Stimulated activated memory B cell treated with anti-CD40 and anti-IgM and Interleukin-4, amounts not matched to agents 10 μg/mL and 1 μg/mL and 100 μg/mL, for 72 hours (primary cell): ENCODE results near the gene HIPK2.

Source experiments
- ATAC-seq: fragments of 150-1000 bp; cut with Tn5 transposase; 2 replicates; pipeline ENCODE4 v1.10.0; 2021
- H3K27ac Mint-ChIP-seq: one replicate; pipeline ENCODE4 v1.8.0; 2022; ENCODE audit warnings: mild to moderate bottlenecking, mixed read lengths
- H3K27me3 Mint-ChIP-seq: one replicate; pipeline ENCODE4 v1.8.0; 2022; ENCODE audit warnings: mixed read lengths
- H3K36me3 Mint-ChIP-seq: one replicate; pipeline ENCODE4 v1.8.0; 2022; ENCODE audit warnings: mixed read lengths
- H3K4me1 Mint-ChIP-seq: one replicate; pipeline ENCODE4 v1.8.0; 2022; ENCODE audit warnings: mixed read lengths
- H3K4me3 Mint-ChIP-seq: one replicate; pipeline ENCODE4 v1.8.0; 2022; ENCODE audit warnings: mild to moderate bottlenecking, moderate library complexity, mixed read lengths
- H3K9me3 Mint-ChIP-seq: one replicate; pipeline ENCODE4 v1.8.0; 2022; ENCODE audit warnings: mixed read lengths

HIPK2 gene

GRCh38 chr7:139749545-139749944 is 28.3 kb downstream of the HIPK2 start:
- peaks cover 77% of the 10 kb centered on the region for H3K4me1 Mint-ChIP-seq
- no peaks in the 10 kb centered on the region for H3K9me3 Mint-ChIP-seq
- H3K4me3 Mint-ChIP-seq = no peak overlapping the region
- no peak for ATAC-seq
- no peaks in the 10 kb centered on the region for H3K27me3 Mint-ChIP-seq
- H3K36me3 Mint-ChIP-seq = peaks cover 5% of the 10 kb centered on the region
- H3K27ac Mint-ChIP-seq = no peak overlapping the region

DNA sequence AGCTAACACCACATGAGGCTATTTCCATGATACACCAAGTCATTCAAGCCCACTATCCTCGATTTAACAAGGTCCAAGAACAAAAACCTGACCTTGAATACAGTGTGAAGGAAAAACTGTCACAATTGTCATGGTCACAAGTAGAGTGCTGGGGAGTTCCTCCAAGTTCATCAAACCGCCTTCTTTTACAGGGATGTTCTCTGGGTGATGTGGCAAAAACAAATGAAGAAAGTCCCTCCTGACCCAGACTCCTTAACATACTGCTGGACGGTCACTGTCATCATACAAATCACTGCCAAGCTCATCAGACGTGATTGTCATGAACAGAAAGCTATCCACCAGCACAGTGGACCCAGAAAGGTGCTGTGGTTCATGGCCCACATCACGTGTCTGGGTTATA is 28.9 kb downstream of the HIPK2 start:
- Mint-ChIP-seq H3K36me3 (no peaks in the 10 kb centered on the region), H3K27me3 (no peaks in the 10 kb centered on the region), H3K4me3 (no peak overlapping the region), H3K4me1 (peaks cover 77% of the 10 kb centered on the region), H3K27ac (peak overlapping the region; percentile 46), H3K9me3 (no peaks in the 10 kb centered on the region)
- no peak for ATAC-seq

DNA sequence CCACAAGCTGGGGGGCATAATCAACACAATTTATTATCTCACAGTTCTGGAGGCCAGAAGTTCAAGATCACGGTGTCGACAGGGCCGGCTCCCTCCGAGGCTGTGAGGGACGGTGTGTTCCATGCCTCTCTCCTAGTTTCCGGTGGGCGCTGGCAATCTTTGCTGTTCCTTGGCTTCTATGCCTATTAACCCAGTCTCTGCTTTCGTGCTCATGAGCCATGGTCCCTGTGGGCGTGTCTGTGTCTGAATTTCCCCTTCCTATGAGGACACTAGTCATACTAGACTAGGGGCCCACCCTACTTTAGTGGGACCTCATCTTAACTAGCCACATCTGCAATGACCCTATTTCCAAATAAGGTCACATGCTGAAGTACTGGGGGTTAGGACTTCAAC is 29.4 kb downstream of the HIPK2 start:
- peaks cover 77% of the 10 kb centered on the region for H3K4me1 Mint-ChIP-seq

DNA sequence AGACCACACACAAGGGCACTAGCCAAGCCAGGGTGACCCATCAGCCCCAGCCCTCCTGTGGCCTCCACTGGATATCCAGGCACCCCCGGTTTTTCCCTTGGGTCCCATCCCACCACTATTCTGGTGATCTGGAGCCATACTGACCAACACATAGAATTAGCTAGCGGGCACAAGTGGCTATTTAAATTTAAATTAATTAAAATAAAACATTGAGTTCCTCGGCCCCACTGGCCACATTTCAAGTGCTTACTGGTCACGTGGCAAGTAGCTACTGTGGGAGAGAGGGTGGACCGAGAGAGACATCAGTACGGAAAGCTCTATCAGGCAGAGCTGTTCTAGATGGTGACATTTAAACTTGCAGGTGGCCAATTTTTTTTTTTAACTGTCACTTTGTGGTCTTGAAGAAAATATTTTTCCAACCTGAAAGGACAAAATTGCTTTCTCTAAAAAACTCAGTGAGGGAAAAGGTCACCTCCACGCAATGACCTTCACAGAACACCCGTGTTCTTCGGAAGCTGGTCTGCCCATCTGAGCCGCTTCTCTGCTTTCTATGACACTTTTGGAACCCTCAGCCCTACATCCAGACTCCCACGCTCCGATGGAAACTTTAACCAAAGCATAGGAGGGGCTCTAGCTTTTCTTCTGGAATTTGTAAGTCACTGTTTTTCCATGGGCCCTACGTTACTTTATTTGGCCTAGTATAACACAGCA is 30.0 kb downstream of the HIPK2 start:
- peak; percentile 58 for ATAC-seq
- Mint-ChIP-seq H3K4me3 (no peak overlapping the region), H3K9me3 (no peaks in the 10 kb centered on the region), H3K36me3 (no peaks in the 10 kb centered on the region), H3K27me3 (no peaks in the 10 kb centered on the region), H3K4me1 (peaks cover 74% of the 10 kb centered on the region), H3K27ac (peak overlapping the region; percentile 46)

More for the DNA sequence above, 29.4 kb downstream of the HIPK2 start:
- H3K27me3 Mint-ChIP-seq = no peaks in the 10 kb centered on the region
- no peak overlapping the region for H3K4me3 Mint-ChIP-seq
- no peaks in the 10 kb centered on the region for H3K9me3 Mint-ChIP-seq
- H3K27ac Mint-ChIP-seq = peak overlapping the region; percentile 46
- no peaks in the 10 kb centered on the region for H3K36me3 Mint-ChIP-seq
- peak; percentile 51 for ATAC-seq

GRCh38 chr7:139746652-139747051 is 31.1 kb downstream of the HIPK2 start:
- no peaks in the 10 kb centered on the region for H3K27me3 Mint-ChIP-seq
- peak overlapping the region; percentile 46 for H3K27ac Mint-ChIP-seq
- ATAC-seq = no peak
- H3K4me1 Mint-ChIP-seq = peaks cover 66% of the 10 kb centered on the region
- no peaks in the 10 kb centered on the region for H3K9me3 Mint-ChIP-seq
- no peak overlapping the region for H3K4me3 Mint-ChIP-seq
- H3K36me3 Mint-ChIP-seq = peaks cover 2% of the 10 kb centered on the region

- Mint-ChIP-seq H3K36me3 (peaks cover 10% of the 10 kb centered on the region), H3K4me3 (no peak overlapping the region), H3K4me1 (peaks cover 69% of the 10 kb centered on the region), H3K27me3 (no peaks in the 10 kb centered on the region), H3K27ac (no peak overlapping the region), H3K9me3 (no peaks in the 10 kb centered on the region)
- no peak for ATAC-seq
These were observed 32.1 kb downstream of the HIPK2 start for GRCh38 chr7:139745678-139746143.

DNA sequence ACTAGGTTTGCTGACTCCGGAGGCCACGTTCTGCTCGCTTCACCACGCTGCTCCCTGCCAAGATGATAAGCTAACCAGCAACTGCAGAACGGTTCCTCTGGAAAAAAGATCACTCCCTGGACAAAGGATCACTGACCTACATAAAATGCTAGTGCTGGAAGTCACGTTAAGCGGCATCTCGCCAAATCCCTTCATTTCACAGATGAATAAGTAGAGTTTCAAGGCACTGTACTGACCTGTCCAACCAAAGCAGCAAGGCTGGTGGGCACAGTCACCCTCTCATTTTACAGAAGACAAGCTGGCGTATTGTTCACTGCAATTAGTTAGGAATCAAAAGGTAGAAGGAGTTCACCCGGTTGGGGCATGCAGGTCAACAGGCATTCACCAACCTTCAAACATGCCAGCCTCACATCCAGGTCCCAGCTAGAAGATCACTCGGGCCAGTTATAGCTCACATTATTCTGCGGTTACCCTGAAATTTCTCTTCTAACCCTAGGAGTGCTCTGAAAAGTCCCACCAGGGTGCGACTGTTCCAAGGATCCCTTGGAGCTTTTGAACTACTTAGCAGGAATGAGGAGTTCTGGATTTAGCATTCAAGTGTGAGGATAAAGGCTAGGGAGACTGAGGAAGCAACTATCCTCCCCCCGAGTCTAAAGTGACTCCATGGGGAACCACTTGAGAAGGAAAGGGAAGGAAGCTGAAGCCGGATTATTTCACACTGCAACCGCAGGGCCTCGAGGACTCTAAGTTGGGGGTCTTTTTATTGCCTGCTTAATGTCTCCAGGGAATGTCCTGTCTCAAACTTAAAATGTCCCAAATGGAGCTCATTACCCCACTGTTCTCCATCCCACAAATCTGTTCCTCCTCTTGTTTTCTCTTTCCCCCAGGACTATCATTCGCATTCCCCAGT is 32.8 kb downstream of the HIPK2 start:
- Mint-ChIP-seq H3K9me3 (no peaks in the 10 kb centered on the region), H3K4me1 (peaks cover 68% of the 10 kb centered on the region), H3K27me3 (no peaks in the 10 kb centered on the region), H3K4me3 (no peak overlapping the region), H3K36me3 (peaks cover 16% of the 10 kb centered on the region), H3K27ac (no peak overlapping the region)
- no peak for ATAC-seq

GRCh38 chr7:139743967-139744767 is 33.6 kb downstream of the HIPK2 start:
- Mint-ChIP-seq H3K4me1 (peaks cover 60% of the 10 kb centered on the region), H3K36me3 (peaks cover 16% of the 10 kb centered on the region), H3K27me3 (no peaks in the 10 kb centered on the region), H3K27ac (no peak overlapping the region), H3K9me3 (no peaks in the 10 kb centered on the region), H3K4me3 (no peak overlapping the region)
- ATAC-seq = no peak

DNA sequence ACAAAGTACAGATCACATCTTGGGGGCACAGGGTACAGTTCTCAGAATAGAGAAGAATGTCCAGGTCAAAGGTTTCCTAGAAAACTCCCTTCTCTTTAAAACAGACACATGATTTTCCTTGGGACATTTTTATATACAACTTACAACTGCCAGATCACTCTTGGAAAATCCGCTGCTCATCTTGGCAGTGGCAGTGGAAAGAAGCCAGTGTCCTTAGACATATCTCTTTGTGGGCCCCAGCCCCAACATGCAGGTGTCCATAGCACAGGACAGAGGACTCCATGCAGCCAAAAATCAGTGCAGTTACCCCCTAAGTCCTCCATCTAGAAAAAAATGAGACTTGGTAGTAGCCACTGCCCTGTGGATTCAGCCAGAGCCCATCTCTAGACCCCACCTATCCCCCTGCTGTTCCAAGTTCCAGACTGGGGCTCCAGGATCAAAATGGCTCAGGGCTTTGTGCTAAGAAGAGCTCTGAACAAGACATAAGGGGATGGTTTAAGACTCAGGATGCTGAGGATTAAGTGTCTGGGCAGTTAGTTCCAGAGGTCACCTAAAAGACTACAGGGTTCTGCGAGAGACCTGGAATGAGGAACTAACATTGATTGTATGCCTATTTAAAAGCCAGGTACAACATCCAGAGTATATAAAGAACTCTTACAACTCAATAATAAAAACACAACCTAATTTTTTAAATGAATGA is 34.4 kb downstream of the HIPK2 start:
- no peak overlapping the region for H3K4me3 Mint-ChIP-seq
- H3K27ac Mint-ChIP-seq = peak overlapping the region; percentile 10
- no peaks in the 10 kb centered on the region for H3K9me3 Mint-ChIP-seq
- H3K36me3 Mint-ChIP-seq = peaks cover 16% of the 10 kb centered on the region
- no peaks in the 10 kb centered on the region for H3K27me3 Mint-ChIP-seq
- ATAC-seq = no peak
- peaks cover 60% of the 10 kb centered on the region for H3K4me1 Mint-ChIP-seq

GRCh38 chr7:139741789-139742344 is 35.9 kb downstream of the HIPK2 start:
- Mint-ChIP-seq H3K9me3 (no peaks in the 10 kb centered on the region), H3K36me3 (peaks cover 24% of the 10 kb centered on the region), H3K4me3 (no peak overlapping the region), H3K4me1 (peaks cover 67% of the 10 kb centered on the region), H3K27me3 (no peaks in the 10 kb centered on the region), H3K27ac (no peak overlapping the region)
- ATAC-seq = no peak

DNA sequence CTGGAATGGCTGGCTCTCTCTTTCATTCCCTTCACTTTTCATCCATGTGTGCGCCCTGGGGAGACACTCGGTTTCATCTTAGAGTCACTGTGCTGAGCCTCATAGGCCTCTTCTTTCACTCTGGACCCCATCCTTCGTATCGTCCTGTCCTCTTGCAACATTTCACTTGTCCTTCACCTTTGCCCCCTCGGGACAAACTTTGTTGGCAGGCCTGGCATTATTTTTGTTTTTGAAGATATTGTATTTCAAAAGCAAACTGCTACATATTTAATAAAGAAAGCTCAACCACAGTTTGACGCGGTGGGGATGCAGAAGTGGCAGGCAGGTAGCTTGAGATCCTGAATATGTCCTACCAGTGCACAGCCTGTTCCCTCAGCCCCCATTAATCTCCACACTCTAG is 36.6 kb downstream of the HIPK2 start:
- no peak overlapping the region for H3K27ac Mint-ChIP-seq
- H3K4me1 Mint-ChIP-seq = peaks cover 67% of the 10 kb centered on the region
- no peak for ATAC-seq
- H3K27me3 Mint-ChIP-seq = no peaks in the 10 kb centered on the region
- no peak overlapping the region for H3K4me3 Mint-ChIP-seq
- H3K9me3 Mint-ChIP-seq = no peaks in the 10 kb centered on the region
- H3K36me3 Mint-ChIP-seq = peaks cover 28% of the 10 kb centered on the region

GRCh38 chr7:139739863-139740597 is 37.8 kb downstream of the HIPK2 start:
- Mint-ChIP-seq H3K27ac (no peak overlapping the region), H3K9me3 (no peaks in the 10 kb centered on the region), H3K27me3 (no peaks in the 10 kb centered on the region), H3K4me1 (peaks cover 70% of the 10 kb centered on the region), H3K36me3 (peaks cover 39% of the 10 kb centered on the region), H3K4me3 (no peak overlapping the region)
- ATAC-seq = no peak

DNA sequence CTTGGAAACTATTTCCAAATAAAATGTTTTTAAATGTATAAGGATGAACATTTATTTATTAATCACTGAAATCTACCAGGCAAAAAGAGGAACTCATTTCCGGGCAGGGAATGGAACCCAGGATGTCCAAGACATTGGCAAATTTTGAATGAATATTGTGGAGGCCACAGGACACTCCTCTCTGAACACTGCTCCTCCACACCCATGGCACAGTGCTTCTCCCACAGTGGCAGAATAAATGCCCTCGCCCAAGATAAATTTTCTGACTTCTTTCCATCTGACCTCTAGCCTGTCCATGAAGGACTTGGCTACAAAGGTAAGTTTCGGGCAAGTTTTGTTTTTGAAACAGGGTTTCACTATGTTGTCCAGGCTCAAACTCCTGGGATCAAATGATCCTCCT is 39.0 kb downstream of the HIPK2 start:
- Mint-ChIP-seq H3K4me3 (no peak overlapping the region), H3K4me1 (peaks cover 68% of the 10 kb centered on the region), H3K27ac (peak overlapping the region; percentile 17)

DNA sequence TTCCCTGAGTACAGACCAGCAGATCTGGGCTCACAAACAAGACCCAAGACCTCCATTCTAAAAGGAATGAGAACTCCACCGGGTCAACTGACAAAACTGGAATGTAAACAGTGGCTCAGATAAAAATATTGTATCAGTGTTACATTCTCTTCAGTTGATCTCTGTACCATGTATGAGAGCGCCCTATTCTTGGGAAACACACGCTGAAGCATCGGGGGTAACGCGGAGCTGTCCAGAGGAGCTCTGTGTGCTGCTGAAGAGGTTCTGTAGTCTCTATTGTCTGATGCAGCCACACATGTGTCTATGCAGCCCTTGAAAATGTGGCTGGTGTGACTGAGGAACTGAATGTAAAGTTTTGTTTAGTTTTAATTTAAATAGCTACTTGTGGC is 39.7 kb downstream of the HIPK2 start:
- Mint-ChIP-seq H3K4me3 (no peak overlapping the region), H3K4me1 (peaks cover 65% of the 10 kb centered on the region), H3K36me3 (peaks cover 39% of the 10 kb centered on the region), H3K9me3 (no peaks in the 10 kb centered on the region), H3K27me3 (no peaks in the 10 kb centered on the region), H3K27ac (peak overlapping the region; percentile 17)
- no peak for ATAC-seq

More for the DNA sequence above, 39.0 kb downstream of the HIPK2 start:
- no peak for ATAC-seq
- peaks cover 39% of the 10 kb centered on the region for H3K36me3 Mint-ChIP-seq
- no peaks in the 10 kb centered on the region for H3K9me3 Mint-ChIP-seq
- no peaks in the 10 kb centered on the region for H3K27me3 Mint-ChIP-seq
